ENCODE measurements around the gene TPPP3.
A peak's percentile ranks its signal among the peaks of the same experiment; 100 is the strongest.

Gene TPPP3

GRCh38 chr16:67393111-67393787, at the start of gene TPPP3:
Gene TPPP3 (minus strand): TSS chr16:67393498. CDS start chr16:67391111, 2,387 bp downstream.
- no peak for DNase-seq (ENCODE audit: low read depth, low spot score)
- no peak within 1 kb of the TSS for H3K27ac ChIP-seq (ENCODE audit: low read length)
- H3K9me3 ChIP-seq (ENCODE audit: control insufficient read depth, insufficient read depth, low read length), result no peaks in the 10 kb centered on the region
- WGBS (ENCODE audit: insufficient coverage, insufficient read length), result no CpG with 5 or more reads among the region's 56 CpGs
- peak within 1 kb of the TSS; percentile 20; the same call in 1 of the 2 replicates for H3K4me3 ChIP-seq (ENCODE audit: low read length)
- peaks cover 29% of the 10 kb centered on the region for H3K27me3 ChIP-seq (ENCODE audit: control insufficient read depth, insufficient read depth, low read length)
- H3K4me1 ChIP-seq (ENCODE audit: control insufficient read depth, insufficient read depth, low read length), result peaks cover 10% of the 10 kb centered on the region
- H3K36me3 ChIP-seq (ENCODE audit: control insufficient read depth, insufficient read depth, low read length), result no peaks in the 10 kb centered on the region

- no peak for DNase-seq (ENCODE audit: low read depth, low spot score)
- no CpG with 5 or more reads among the region's 13 CpGs for WGBS (ENCODE audit: insufficient coverage, insufficient read length)
- Histone ChIP-seq H3K4me1 (ENCODE audit: control insufficient read depth, insufficient read depth, low read length) (0 out of 2 replicates have a peak, but pooled peaks cover 1% of the 10 kb centered on the region), H3K27me3 (ENCODE audit: control insufficient read depth, insufficient read depth, low read length) (no peaks in the 10 kb centered on the region), H3K9me3 (ENCODE audit: control insufficient read depth, insufficient read depth, low read length) (no peaks in the 10 kb centered on the region), H3K4me3 (ENCODE audit: low read length) (no peak overlapping the region), H3K27ac (ENCODE audit: low read length) (no peak overlapping the region), H3K36me3 (ENCODE audit: control insufficient read depth, insufficient read depth, low read length) (peaks cover 7% of the 10 kb centered on the region)
These were observed 49.4 kb upstream of the TPPP3 start for GRCh38 chr16:67442581-67443255.

- DNase-seq (ENCODE audit: low read depth, low spot score), result no peak
- no CpG with 5 or more reads among the region's 5 CpGs for WGBS (ENCODE audit: insufficient coverage, insufficient read length)
- Histone ChIP-seq H3K36me3 (ENCODE audit: control insufficient read depth, insufficient read depth, low read length) (peaks cover 7% of the 10 kb centered on the region), H3K4me3 (ENCODE audit: low read length) (no peak overlapping the region), H3K9me3 (ENCODE audit: control insufficient read depth, insufficient read depth, low read length) (no peaks in the 10 kb centered on the region), H3K27ac (ENCODE audit: low read length) (no peak overlapping the region), H3K27me3 (ENCODE audit: control insufficient read depth, insufficient read depth, low read length) (no peaks in the 10 kb centered on the region), H3K4me1 (ENCODE audit: control insufficient read depth, insufficient read depth, low read length) (0 out of 2 replicates have a peak, but pooled peaks cover 1% of the 10 kb centered on the region)
These were observed 48.6 kb upstream of the TPPP3 start for GRCh38 chr16:67441907-67442306.

GRCh38 chr16:67441271-67441753, 48.0 kb upstream of the TPPP3 start:
- WGBS (ENCODE audit: insufficient coverage, insufficient read length), result no CpG with 5 or more reads among the region's 17 CpGs
- Histone ChIP-seq H3K27me3 (ENCODE audit: control insufficient read depth, insufficient read depth, low read length) (no peaks in the 10 kb centered on the region), H3K36me3 (ENCODE audit: control insufficient read depth, insufficient read depth, low read length) (peaks cover 7% of the 10 kb centered on the region), H3K27ac (ENCODE audit: low read length) (no peak overlapping the region), H3K4me1 (ENCODE audit: control insufficient read depth, insufficient read depth, low read length) (0 out of 2 replicates have a peak, but pooled peaks cover 1% of the 10 kb centered on the region), H3K9me3 (ENCODE audit: control insufficient read depth, insufficient read depth, low read length) (no peaks in the 10 kb centered on the region), H3K4me3 (ENCODE audit: low read length) (no peak overlapping the region)
- no peak for DNase-seq (ENCODE audit: low read depth, low spot score)

GRCh38 chr16:67438824-67439393, 45.6 kb upstream of the TPPP3 start:
- WGBS (ENCODE audit: insufficient coverage, insufficient read length), result no CpG with 5 or more reads among the region's 19 CpGs
- Histone ChIP-seq H3K4me3 (ENCODE audit: low read length) (no peak overlapping the region), H3K4me1 (ENCODE audit: control insufficient read depth, insufficient read depth, low read length) (0 out of 2 replicates have a peak, but pooled peaks cover under 1% of the 10 kb centered on the region), H3K9me3 (ENCODE audit: control insufficient read depth, insufficient read depth, low read length) (no peaks in the 10 kb centered on the region), H3K27ac (ENCODE audit: low read length) (no peak overlapping the region), H3K36me3 (ENCODE audit: control insufficient read depth, insufficient read depth, low read length) (peaks cover 11% of the 10 kb centered on the region), H3K27me3 (ENCODE audit: control insufficient read depth, insufficient read depth, low read length) (no peaks in the 10 kb centered on the region)
- no peak for DNase-seq (ENCODE audit: low read depth, low spot score)

- Histone ChIP-seq H3K4me1 (ENCODE audit: control insufficient read depth, insufficient read depth, low read length) (0 out of 2 replicates have a peak, but pooled peaks cover under 1% of the 10 kb centered on the region), H3K36me3 (ENCODE audit: control insufficient read depth, insufficient read depth, low read length) (peaks cover 11% of the 10 kb centered on the region), H3K4me3 (ENCODE audit: low read length) (no peak overlapping the region), H3K27ac (ENCODE audit: low read length) (no peak overlapping the region), H3K9me3 (ENCODE audit: control insufficient read depth, insufficient read depth, low read length) (no peaks in the 10 kb centered on the region), H3K27me3 (ENCODE audit: control insufficient read depth, insufficient read depth, low read length) (no peaks in the 10 kb centered on the region)
- whole genome bisulfite sequencing (ENCODE audit: insufficient coverage, insufficient read length), result no CpG with 5 or more reads among the region's 20 CpGs
- no peak for DNase-seq (ENCODE audit: low read depth, low spot score)
These were observed 44.9 kb upstream of the TPPP3 start for GRCh38 chr16:67438098-67438791.

- Histone ChIP-seq H3K9me3 (ENCODE audit: control insufficient read depth, insufficient read depth, low read length) (no peaks in the 10 kb centered on the region), H3K27ac (ENCODE audit: low read length) (no peak overlapping the region), H3K36me3 (ENCODE audit: control insufficient read depth, insufficient read depth, low read length) (peaks cover 9% of the 10 kb centered on the region), H3K4me3 (ENCODE audit: low read length) (no peak overlapping the region), H3K4me1 (ENCODE audit: control insufficient read depth, insufficient read depth, low read length) (0 out of 2 replicates have a peak, but pooled peaks cover 2% of the 10 kb centered on the region), H3K27me3 (ENCODE audit: control insufficient read depth, insufficient read depth, low read length) (no peaks in the 10 kb centered on the region)
- no CpG with 5 or more reads among the region's 4 CpGs for WGBS (ENCODE audit: insufficient coverage, insufficient read length)
- DNase-seq (ENCODE audit: low read depth, low spot score), result no peak
These were observed 44.2 kb upstream of the TPPP3 start for GRCh38 chr16:67437513-67437912.

GRCh38 chr16:67436640-67437193, 43.4 kb upstream of the TPPP3 start:
- H3K4me3 ChIP-seq (ENCODE audit: low read length), result no peak overlapping the region
- no peaks in the 10 kb centered on the region for H3K9me3 ChIP-seq (ENCODE audit: control insufficient read depth, insufficient read depth, low read length)
- H3K27ac ChIP-seq (ENCODE audit: low read length), result no peak overlapping the region
- no CpG with 5 or more reads among the region's 23 CpGs for WGBS (ENCODE audit: insufficient coverage, insufficient read length)
- DNase-seq (ENCODE audit: low read depth, low spot score), result no peak
- H3K27me3 ChIP-seq (ENCODE audit: control insufficient read depth, insufficient read depth, low read length), result no peaks in the 10 kb centered on the region
- H3K4me1 ChIP-seq (ENCODE audit: control insufficient read depth, insufficient read depth, low read length), result 0 out of 2 replicates have a peak, but pooled peaks cover 2% of the 10 kb centered on the region
- H3K36me3 ChIP-seq (ENCODE audit: control insufficient read depth, insufficient read depth, low read length), result peaks cover 9% of the 10 kb centered on the region

- Histone ChIP-seq H3K36me3 (ENCODE audit: control insufficient read depth, insufficient read depth, low read length) (peaks cover 9% of the 10 kb centered on the region), H3K4me1 (ENCODE audit: control insufficient read depth, insufficient read depth, low read length) (0 out of 2 replicates have a peak, but pooled peaks cover 2% of the 10 kb centered on the region), H3K27me3 (ENCODE audit: control insufficient read depth, insufficient read depth, low read length) (no peaks in the 10 kb centered on the region), H3K9me3 (ENCODE audit: control insufficient read depth, insufficient read depth, low read length) (no peaks in the 10 kb centered on the region), H3K27ac (ENCODE audit: low read length) (no peak overlapping the region), H3K4me3 (ENCODE audit: low read length) (no peak overlapping the region)
- no peak for DNase-seq (ENCODE audit: low read depth, low spot score)
- WGBS (ENCODE audit: insufficient coverage, insufficient read length), result no CpG with 5 or more reads among the region's 16 CpGs
These were observed 42.5 kb upstream of the TPPP3 start for GRCh38 chr16:67435758-67436164.
